Activated CD8-positive, alpha-beta T cell treated with anti-CD3 and anti-CD28 coated beads for 36 hours (primary cell): Measurements from ENCODE around the gene CLMN. TPM values are rescaled to one million over a fixed set of nuclear protein-coding genes. Genes with fewer than 3 reads are reported as not detected.

Source experiments
- ATAC-seq: fragments of 200-7000 bp; cut with Tn5 transposase; one replicate; pipeline ENCODE4 v1.10.0; 2021; ENCODE audit warnings: mild to moderate bottlenecking, moderate library complexity
- CTCF ChIA-PET: fragments of 350-600 bp; sonication (Branson Sonifier 250); formaldehyde crosslinking; loops from one replicate; lab custom pipeline; 2021; ENCODE audit warnings: antibody characterized with exemption; lab: Charles Lee
- POLR2A ChIA-PET: fragments of 350-600 bp; sonication (Branson Sonifier 250); formaldehyde crosslinking; loops from one replicate; lab custom pipeline; 2021; ENCODE audit warnings: antibody characterized with exemption; lab: Charles Lee
- DNase-seq: peaks from one replicate; pipeline ENCODE4 v3.0.0-alpha.2; 2020
- H3K27ac Mint-ChIP-seq: one replicate; pipeline ENCODE4 v1.8.0; 2021; ENCODE audit warnings: mild to moderate bottlenecking, mixed read lengths
- H3K27me3 Mint-ChIP-seq: one replicate; pipeline ENCODE4 v1.8.0; 2021; ENCODE audit warnings: mixed read lengths
- H3K36me3 Mint-ChIP-seq: one replicate; pipeline ENCODE4 v1.8.0; 2021; ENCODE audit warnings: low read depth, mixed read lengths
- H3K4me1 Mint-ChIP-seq: one replicate; pipeline ENCODE4 v1.8.0; 2021; ENCODE audit warnings: low read depth, mixed read lengths
- H3K4me3 Mint-ChIP-seq: one replicate; pipeline ENCODE4 v1.8.0; 2021; ENCODE audit warnings: mild to moderate bottlenecking, moderate library complexity, mixed read lengths
- H3K9me3 Mint-ChIP-seq: one replicate; pipeline ENCODE4 v1.8.0; 2021; ENCODE audit warnings: mixed read lengths
- intact Hi-C: fragments of 100-400 bp; cut with micrococcal nuclease; formaldehyde crosslinking; loops from one replicate; pipeline ENCODE4 v1.10.0; 2022
- total RNA-seq, 2 experiments: library from RNA; stranded (reverse); gene quantifications; one replicate each; pipeline ENCODE4 v1.2.3, GENCODE V29; 2021
- TF ChIP-seq, protein P1 (sequence below): fragments of 200-600 bp; IDR thresholded peaks from one replicate; pipeline ENCODE4 v1.8.0; 2022; ENCODE audit warnings: antibody characterized with exemption, mild to moderate bottlenecking

The CLMN gene
- total RNA-seq, 2 experiments from 2014 or later = 0.31 to 0.59 TPM

DNA sequence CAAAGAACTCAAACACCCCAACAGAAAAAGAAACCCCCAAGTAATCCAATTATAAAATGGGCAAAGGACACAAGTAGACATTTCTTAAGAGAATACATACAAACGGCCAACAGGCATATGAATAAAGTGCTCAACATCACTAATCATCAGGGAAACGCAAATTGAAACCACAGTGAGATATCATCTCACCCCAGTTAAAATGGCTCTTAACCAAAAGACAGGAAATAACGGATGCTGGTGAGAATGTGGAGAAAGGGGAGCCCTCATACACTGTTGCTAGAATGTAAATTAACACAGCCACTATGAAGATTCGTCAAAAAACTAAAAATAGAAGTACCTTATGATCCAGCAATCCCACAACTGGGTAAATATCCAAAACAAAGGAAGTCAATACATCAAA lies 52.4 kb downstream of the CLMN start:
- Mint-ChIP-seq H3K27me3 (peaks cover 5% of the 10 kb centered on the region), H3K9me3 (peaks cover 2% of the 10 kb centered on the region), H3K36me3 (no peaks in the 10 kb centered on the region), H3K4me3 (no peak overlapping the region), H3K4me1 (peaks cover 39% of the 10 kb centered on the region), H3K27ac (peak overlapping the region; percentile 74)
- intact Hi-C loops = no loop called here
- ATAC-seq (no peak), DNase-seq (no peak)
- TF ChIP-seq, protein P1, sequence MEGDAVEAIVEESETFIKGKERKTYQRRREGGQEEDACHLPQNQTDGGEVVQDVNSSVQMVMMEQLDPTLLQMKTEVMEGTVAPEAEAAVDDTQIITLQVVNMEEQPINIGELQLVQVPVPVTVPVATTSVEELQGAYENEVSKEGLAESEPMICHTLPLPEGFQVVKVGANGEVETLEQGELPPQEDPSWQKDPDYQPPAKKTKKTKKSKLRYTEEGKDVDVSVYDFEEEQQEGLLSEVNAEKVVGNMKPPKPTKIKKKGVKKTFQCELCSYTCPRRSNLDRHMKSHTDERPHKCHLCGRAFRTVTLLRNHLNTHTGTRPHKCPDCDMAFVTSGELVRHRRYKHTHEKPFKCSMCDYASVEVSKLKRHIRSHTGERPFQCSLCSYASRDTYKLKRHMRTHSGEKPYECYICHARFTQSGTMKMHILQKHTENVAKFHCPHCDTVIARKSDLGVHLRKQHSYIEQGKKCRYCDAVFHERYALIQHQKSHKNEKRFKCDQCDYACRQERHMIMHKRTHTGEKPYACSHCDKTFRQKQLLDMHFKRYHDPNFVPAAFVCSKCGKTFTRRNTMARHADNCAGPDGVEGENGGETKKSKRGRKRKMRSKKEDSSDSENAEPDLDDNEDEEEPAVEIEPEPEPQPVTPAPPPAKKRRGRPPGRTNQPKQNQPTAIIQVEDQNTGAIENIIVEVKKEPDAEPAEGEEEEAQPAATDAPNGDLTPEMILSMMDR = no peak
- CTCF ChIA-PET = interaction anchor here (0.6 kb wide), 1 partner anchor 48 kb away, joined by 3 read pairs; no protein-coding TSS in a partner anchor
- POLR2A ChIA-PET = interaction anchor here (0.7 kb wide), 1 partner anchor 80 kb away, joined by 3 read pairs; no protein-coding TSS in a partner anchor

DNA sequence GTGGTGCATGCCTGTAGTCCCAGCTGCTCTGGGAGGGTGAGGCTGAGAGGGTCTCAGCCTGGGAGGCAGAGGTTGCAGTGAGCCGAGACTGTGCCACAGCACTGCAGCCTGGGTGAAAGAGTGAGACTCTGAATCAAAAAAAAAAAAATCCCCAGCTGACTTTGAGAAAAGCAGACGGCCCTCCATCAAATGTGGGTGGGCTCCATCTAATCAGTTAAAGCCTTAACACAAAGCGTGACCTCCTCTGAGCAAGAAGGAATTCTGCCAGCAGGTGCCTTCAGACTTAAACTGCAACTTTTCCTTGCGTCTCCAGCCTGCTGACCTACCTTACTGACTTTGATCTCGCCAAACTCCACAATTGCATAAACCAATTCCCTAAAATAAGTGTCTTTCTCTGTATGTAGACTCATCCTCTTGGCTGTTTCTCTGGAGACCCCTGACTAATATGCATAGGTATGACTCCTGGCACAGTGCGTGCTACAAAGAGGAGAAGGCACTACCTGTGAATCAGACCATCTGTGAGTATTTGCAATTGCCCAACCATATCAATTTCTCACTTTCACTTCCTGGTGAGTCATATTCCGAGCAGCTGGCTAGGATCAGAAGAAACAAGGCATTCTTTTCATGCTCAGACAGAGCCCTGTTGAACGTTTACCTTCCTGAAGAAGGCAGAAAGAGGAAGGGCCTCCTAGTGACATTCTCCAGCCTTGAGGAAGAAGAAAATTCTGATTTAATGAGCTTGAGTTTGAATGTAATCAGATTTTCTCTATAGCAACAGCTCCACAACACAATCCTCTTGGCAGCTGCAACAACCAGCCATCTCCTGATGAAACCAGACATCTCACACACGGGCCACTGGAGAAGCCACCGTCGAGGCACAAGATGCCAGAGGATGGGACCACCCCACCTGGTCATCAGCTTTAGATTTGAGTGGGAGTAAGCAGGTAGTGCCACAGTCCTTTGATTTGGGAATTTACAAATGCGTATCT lies 54.3 kb downstream of the CLMN start:
- H3K9me3 Mint-ChIP-seq = peaks cover 2% of the 10 kb centered on the region
- POLR2A ChIA-PET = interaction anchor here (0.6 to 1.6 kb wide), 2 partner anchors 10 to 12 kb away, joined by 3 read pairs; no protein-coding TSS in a partner anchor

GRCh38 chr14:95264271-95264973 lies 55.3 kb downstream of the CLMN start:
- Mint-ChIP-seq H3K27ac (no peak overlapping the region), H3K36me3 (no peaks in the 10 kb centered on the region), H3K9me3 (peaks cover 2% of the 10 kb centered on the region), H3K4me1 (peaks cover 51% of the 10 kb centered on the region), H3K4me3 (no peak overlapping the region), H3K27me3 (peaks cover 1% of the 10 kb centered on the region)
- ATAC-seq (no peak), DNase-seq (no peak)
- TF ChIP-seq, protein P1 = no peak
- POLR2A ChIA-PET = interaction anchor here (1.6 kb wide), 1 partner anchor 11 kb away, joined by 3 read pairs; no protein-coding TSS in a partner anchor
- CTCF ChIA-PET = no interaction called here
- intact Hi-C loops = no loop called here

More for the DNA sequence above, 54.3 kb downstream of the CLMN start:
- H3K27me3 Mint-ChIP-seq = peaks cover 4% of the 10 kb centered on the region
- TF ChIP-seq, protein P1 = no peak
- CTCF ChIA-PET = no interaction called here
- no peak overlapping the region for H3K4me3 Mint-ChIP-seq
- peak overlapping the region; percentile 58 for H3K27ac Mint-ChIP-seq
- ATAC-seq (peak; percentile 81), DNase-seq (peak; percentile 71)
- peaks cover 49% of the 10 kb centered on the region for H3K4me1 Mint-ChIP-seq
- H3K36me3 Mint-ChIP-seq = no peaks in the 10 kb centered on the region
- intact Hi-C loops = no loop called here

DNA sequence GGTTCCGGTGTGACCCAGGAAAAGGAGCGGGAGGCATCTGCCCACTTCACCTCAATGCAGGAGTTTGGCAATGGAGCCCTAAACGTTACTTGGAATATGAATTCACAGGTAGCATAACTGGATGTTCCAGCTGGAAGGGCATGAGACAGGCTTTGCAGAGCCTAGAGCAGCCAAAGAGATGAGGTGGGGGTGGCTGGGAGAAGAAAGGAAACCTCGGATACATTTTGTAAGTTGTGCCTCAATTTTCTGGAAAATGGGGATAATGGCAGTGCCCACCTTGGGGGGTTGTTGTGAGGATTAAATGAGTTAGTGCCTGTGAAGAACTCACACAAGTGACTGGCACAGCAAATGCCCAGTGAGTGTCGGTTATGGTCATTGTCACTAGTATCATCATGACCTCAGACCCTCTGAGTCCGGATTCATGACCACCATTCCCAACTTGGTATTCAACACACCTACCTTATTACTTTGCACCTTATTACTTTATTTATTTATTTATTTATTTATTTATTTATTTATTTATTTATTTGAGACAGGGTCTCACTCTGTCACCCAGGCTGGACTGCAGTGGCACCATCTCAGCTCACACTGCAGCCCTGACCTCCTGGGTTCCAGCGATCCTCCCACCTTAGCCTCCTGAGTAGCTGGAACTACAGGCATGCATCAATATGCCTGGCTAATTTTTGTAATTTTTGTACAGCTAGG lies 56.0 kb downstream of the CLMN start:
- H3K36me3 Mint-ChIP-seq = no peaks in the 10 kb centered on the region
- POLR2A ChIA-PET = no interaction called here
- DNase-seq = no peak
- intact Hi-C loops = no loop called here
- CTCF ChIA-PET = no interaction called here
- H3K27ac Mint-ChIP-seq = no peak overlapping the region
- peaks cover 2% of the 10 kb centered on the region for H3K9me3 Mint-ChIP-seq
- H3K4me1 Mint-ChIP-seq = peaks cover 51% of the 10 kb centered on the region
- peaks cover 1% of the 10 kb centered on the region for H3K27me3 Mint-ChIP-seq
- TF ChIP-seq, protein P1 = no peak
- no peak for ATAC-seq
- no peak overlapping the region for H3K4me3 Mint-ChIP-seq
